Thyroid gland (tissue), 4 donors: Measurements from ENCODE around the gene GMPR. TPM values are rescaled to one million over a fixed set of nuclear protein-coding genes. Genes with fewer than 3 reads are reported as not detected.
"Not testable (repeated sequence)": the region's sequence is repeated elsewhere in the genome, so short reads cannot be mapped to it uniquely, and the experiment has no call there.

Experiments
- DNase-seq, 2 donors: peaks; one replicate each; pipeline ENCODE4 v3.0.0-alpha.2; 2019
- H3K27ac ChIP-seq, 3 donors: fragments of 200-600 bp; sonication (generic); 1 replicate in 2 of 3; 2 replicates in 1 of 3; pipeline ENCODE4 v1.5.1; 2016 to 2019; ENCODE audit warnings: mild to moderate bottlenecking in 1 of 3, moderate library complexity in 1 of 3
- H3K27me3 ChIP-seq: fragments of 200-600 bp; sonication (generic); one replicate; pipeline ENCODE4 v1.5.1; 2019
- H3K36me3 ChIP-seq, 2 donors: fragments of 200-600 bp; sonication (generic); one replicate each; pipeline ENCODE4 v1.5.1; 2016 to 2019
- H3K4me1 ChIP-seq, 2 donors: fragments of 200-600 bp; sonication (generic); one replicate each; pipeline ENCODE4 v1.5.1; 2017 to 2019
- H3K4me3 ChIP-seq, 3 donors: fragments of 200-600 bp; sonication (generic); replicated peaks in 1 of 3; 1 replicate in 2 of 3; 2 replicates in 1 of 3; pipeline ENCODE4 v1.5.1; 2016; ENCODE audit warnings: mild to moderate bottlenecking in 1 of 3
- H3K9me3 ChIP-seq: fragments of 200-600 bp; sonication (generic); one replicate; pipeline ENCODE4 v1.5.1; 2017
- CTCF ChIP-seq, 6 experiments: fragments of 200-600 bp in 3 of 6; fragments of 450-650 bp in 3 of 6; sonication (generic) in 3 of 6; IDR thresholded peaks; one replicate each; pipeline ENCODE4 v1.5.1; 2016 to 2019; ENCODE audit warnings: antibody characterized with exemption in 6 of 6, mild to moderate bottlenecking in 2 of 6, inconsistent platforms in 1 of 6, moderate library complexity in 1 of 6
- POLR2A ChIP-seq, 2 donors: fragments of 450-650 bp; IDR thresholded peaks; one replicate each; pipeline ENCODE4 v1.6.1; 2017; ENCODE audit warnings: antibody characterized with exemption in 2 of 2, mild to moderate bottlenecking in 2 of 2, moderate library complexity in 1 of 2
- WGBS, 2 donors: methylation state at CpG; one replicate each; pipeline ENCODE4 v1.1.5; 2017; 5-methylcytosine and 5-hydroxymethylcytosine counted together
- intact Hi-C: fragments of 100-400 bp; cut with DNase I; formaldehyde crosslinking; loops from one replicate; pipeline ENCODE4 v1.15.1; 2023
- total RNA-seq, 4 donors: library from RNA; depleted of rRNA; stranded (reverse); fragments of >200 nt; gene quantifications; one replicate each; pipeline ENCODE4 v1.2.3, GENCODE V29; 2016

GMPR gene
- total RNA-seq, 4 donors from 2014 or later = 2.8 to 10.8 (median 3.3) TPM

- intact Hi-C loops = no loop called here
- H3K27ac ChIP-seq = no peak overlapping the region
- WGBS, 2 donors = 37 to 38% methylated on average over 21 to 34 of the region's 43 CpGs
Observed at GRCh38 chr6:16216501-16217155, 21.8 kb upstream of the GMPR start.

GRCh38 chr6:16217156-16217721 lies 21.1 kb upstream of the GMPR start:
- Histone ChIP-seq H3K4me1 (peaks cover 0 to 5% of the 10 kb centered on the region in 2 donors), H3K4me3 (no peak overlapping the region), H3K27me3 (no peaks in the 10 kb centered on the region), H3K27ac (no peak overlapping the region), H3K9me3 (no peaks in the 10 kb centered on the region), H3K36me3 (no peaks in the 10 kb centered on the region)
- intact Hi-C loops = no loop called here
- WGBS, 2 donors = 95 to 99% methylated on average over 12 to 17 of the region's 17 CpGs
- no peak for DNase-seq
- TF ChIP-seq CTCF (IDR thresholded peaks at IDR 0.05) (no peak), POLR2A (IDR thresholded peaks at IDR 0.05) (no peak)

More at GRCh38 chr6:16216501-16217155, 21.8 kb upstream of the GMPR start:
- H3K4me1 ChIP-seq = peaks cover 0 to 5% of the 10 kb centered on the region in 2 donors
- H3K27me3 ChIP-seq = no peaks in the 10 kb centered on the region
- peak overlapping the region in 1 of 3 donors; percentile 7 for H3K4me3 ChIP-seq
- no peak for TF ChIP-seq CTCF (IDR thresholded peaks at IDR 0.05)
- no peak for TF ChIP-seq POLR2A (IDR thresholded peaks at IDR 0.05)
- no peak for DNase-seq
- no peaks in the 10 kb centered on the region for H3K36me3 ChIP-seq
- no peaks in the 10 kb centered on the region for H3K9me3 ChIP-seq

DNA sequence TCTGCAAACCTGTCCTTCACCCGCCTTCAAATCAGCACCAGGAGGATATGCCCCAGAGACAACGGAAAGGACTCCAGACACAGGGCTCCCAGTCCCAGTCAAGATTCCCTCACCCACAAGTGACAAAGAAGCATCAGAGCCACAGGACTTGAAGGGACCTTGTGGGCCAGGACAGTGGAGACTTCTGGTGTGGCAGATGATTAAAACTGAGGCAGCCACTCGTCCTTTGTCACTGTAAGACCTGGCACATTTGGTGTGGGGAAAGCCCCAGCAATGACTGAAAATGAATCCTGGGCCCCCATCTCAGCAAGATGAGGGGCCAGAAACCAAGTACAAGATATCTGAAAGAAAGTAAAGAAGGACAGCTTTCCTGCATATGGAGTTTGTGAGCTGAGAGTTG lies 15.6 kb upstream of the GMPR start:
- Histone ChIP-seq H3K27me3 (no peaks in the 10 kb centered on the region), H3K4me1 (peaks cover 0 to 14% of the 10 kb centered on the region in 2 donors), H3K4me3 (no peak overlapping the region), H3K27ac (no peak overlapping the region), H3K36me3 (no peaks in the 10 kb centered on the region), H3K9me3 (no peaks in the 10 kb centered on the region)
- intact Hi-C loops = no loop called here
- no peak for DNase-seq
- 92 to 100% methylated on average over 3 of the region's 3 CpGs for WGBS, 2 donors
- TF ChIP-seq POLR2A (IDR thresholded peaks at IDR 0.05) (no peak), CTCF (IDR thresholded peaks at IDR 0.05) (no peak)

- WGBS, 2 donors = 91 to 93% methylated on average over 7 of the region's 7 CpGs
- TF ChIP-seq POLR2A (IDR thresholded peaks at IDR 0.05) (no peak), CTCF (IDR thresholded peaks at IDR 0.05) (no peak)
- no peaks in the 10 kb centered on the region for H3K9me3 ChIP-seq
- no peak overlapping the region for H3K27ac ChIP-seq
- intact Hi-C loops = no loop called here
- H3K27me3 ChIP-seq = no peaks in the 10 kb centered on the region
- H3K36me3 ChIP-seq = no peaks in the 10 kb centered on the region
- DNase-seq = no peak
- H3K4me3 ChIP-seq = no peak overlapping the region
- H3K4me1 ChIP-seq = peaks cover 0 to 14% of the 10 kb centered on the region in 2 donors
Observed at GRCh38 chr6:16223362-16223761, 15.0 kb upstream of the GMPR start.

- Histone ChIP-seq H3K36me3 (no peaks in the 10 kb centered on the region), H3K27ac (no peak overlapping the region), H3K4me1 (peaks cover 0 to 18% of the 10 kb centered on the region in 2 donors), H3K27me3 (no peaks in the 10 kb centered on the region), H3K4me3 (no peak overlapping the region), H3K9me3 (no peaks in the 10 kb centered on the region)
- intact Hi-C loops = no loop called here
- no peak for DNase-seq
- WGBS, 2 donors = 76 to 81% methylated on average over 8 of the region's 8 CpGs
- TF ChIP-seq POLR2A (IDR thresholded peaks at IDR 0.05) (no peak), CTCF (IDR thresholded peaks at IDR 0.05) (no peak)
Observed at GRCh38 chr6:16224409-16224808, 14.0 kb upstream of the GMPR start.

GRCh38 chr6:16225062-16225731 lies 13.2 kb upstream of the GMPR start:
- intact Hi-C loops, H3K4me3 ChIP-seq, H3K36me3 ChIP-seq, H3K9me3 ChIP-seq, H3K27me3 ChIP-seq, DNase-seq, H3K27ac ChIP-seq: not testable (repeated sequence)
- 92 to 93% methylated on average over 3 of the region's 3 CpGs for WGBS, 2 donors
- H3K4me1 ChIP-seq = peaks cover 0 to 26% of the 10 kb centered on the region in 2 donors
